SK-N-SH (cell line): ENCODE data around the gene KREMEN2. TPM values are rescaled to one million over a fixed set of nuclear protein-coding genes. Genes with fewer than 3 reads are reported as not detected.

Experiments used
- CTCF ChIA-PET: fragments of 300-600, 350-600 bp; formaldehyde crosslinking; extraction: SDS; loops from one replicate; lab custom pipeline; 2021; lab: Yijun Ruan, JAX
- POLR2A ChIA-PET: fragments of 350-600 bp; sonication (Branson Sonifier 250); formaldehyde crosslinking; extraction: SDS; loops from one replicate; lab custom pipeline; 2020; ENCODE audit warnings: antibody characterized with exemption, inconsistent platforms; lab: Yijun Ruan, JAX
- DNase-seq: peaks from one replicate; pipeline ENCODE4 v3.0.0; 2012
- H2AFZ ChIP-seq: fragments of 200-600 bp; sonication (generic); 2 replicates; pipeline ENCODE4 v1.8.1; 2016; ENCODE audit warnings: antibody characterized with exemption, mild to moderate bottlenecking, low read depth
- H3F3A ChIP-seq: fragments of 200-600 bp; sonication (generic); replicated peaks from 2 replicates; pipeline ENCODE3; 2016; ENCODE audit warnings: antibody characterized with exemption, mild to moderate bottlenecking; ENCODE audit not compliant: insufficient read depth
- H3K27ac ChIP-seq, 2 experiments: fragments of 200-500 bp in 1 of 2; fragments of 200-600 bp in 1 of 2; sonication (Bioruptor generic) in 1 of 2; sonication (generic), shearing (Covaris generic) in 1 of 2; 2 replicates each; pipeline versions ENCODE4 v1.5.1 to v1.6.1; 2014 to 2016; ENCODE audit warnings: low read depth in 2 of 2, inconsistent platforms in 1 of 2, low read length in 1 of 2, mild to moderate bottlenecking in 1 of 2, mixed read lengths in 1 of 2
- H3K27me3 ChIP-seq: fragments of 200-600 bp; sonication (generic), shearing (Covaris generic); 2 replicates; pipeline ENCODE4 v1.6.1; 2016; ENCODE audit warnings: mixed run types; ENCODE audit not compliant: insufficient read depth
- H3K36me3 ChIP-seq, 2 experiments: fragments of 200-500 bp in 1 of 2; fragments of 200-600 bp in 1 of 2; sonication (Bioruptor generic) in 1 of 2; sonication (generic) in 1 of 2; replicated peaks in 1 of 2; 2 replicates each; pipeline versions ENCODE3 to v1.5.1; 2014 to 2016; ENCODE audit warnings: low read length in 1 of 2, mild to moderate bottlenecking in 1 of 2; ENCODE audit not compliant: insufficient read depth in 2 of 2, control insufficient read depth in 1 of 2
- H3K4me1 ChIP-seq, 2 experiments: fragments of 200-500 bp in 1 of 2; fragments of 200-600 bp in 1 of 2; sonication (Bioruptor generic) in 1 of 2; sonication (generic), shearing (Covaris generic) in 1 of 2; 2 replicates each; pipeline versions ENCODE4 v1.5.1 to v1.6.1; 2014 to 2016; ENCODE audit warnings: low read depth in 1 of 2, low read length in 1 of 2, mixed run types in 1 of 2; ENCODE audit not compliant: insufficient read depth in 2 of 2, control insufficient read depth in 1 of 2
- H3K4me2 ChIP-seq: fragments of 200-600 bp; sonication (generic), shearing (Covaris generic); 2 replicates; pipeline ENCODE4 v1.6.1; 2017; ENCODE audit warnings: mixed run types
- H3K4me3 ChIP-seq, 2 experiments: fragments of 200-500 bp in 1 of 2; fragments of 200-600 bp in 1 of 2; sonication (Bioruptor generic) in 1 of 2; sonication (generic), shearing (Covaris generic) in 1 of 2; 2 replicates each; pipeline versions ENCODE4 v1.5.1 to v1.8.1; 2014 to 2016; ENCODE audit warnings: low read depth in 2 of 2, inconsistent platforms in 1 of 2, low read length in 1 of 2, mild to moderate bottlenecking in 1 of 2, mixed read lengths in 1 of 2, moderate library complexity in 1 of 2
- H3K79me2 ChIP-seq: fragments of 200-600 bp; sonication (generic); 2 replicates; pipeline ENCODE4 v1.8.1; 2017; ENCODE audit warnings: mild to moderate bottlenecking; ENCODE audit not compliant: insufficient read depth
- H3K9ac ChIP-seq: fragments of 200-600 bp; sonication (generic); 2 replicates; pipeline ENCODE4 v1.6.1; 2017; ENCODE audit warnings: mixed run types
- H3K9me2 ChIP-seq: fragments of 200-600 bp; sonication (generic); 2 replicates; pipeline ENCODE4 v1.6.1; 2017; ENCODE audit warnings: mixed run types
- H3K9me3 ChIP-seq: fragments of 200-600 bp; sonication (generic); 2 replicates; pipeline ENCODE4 v1.6.1; 2017; ENCODE audit warnings: mixed run types, mild to moderate bottlenecking, moderate library complexity
- H4K20me1 ChIP-seq: fragments of 200-600 bp; sonication (generic); 2 replicates; pipeline ENCODE4 v1.6.1; 2017; ENCODE audit warnings: mild to moderate bottlenecking, mixed run types; ENCODE audit not compliant: insufficient read depth
- ELF1 ChIP-seq: IDR thresholded peaks from 2 replicates; pipeline ENCODE4 v1.4.0; 2012
- EP300 ChIP-seq, 2 experiments: IDR thresholded peaks; 2 replicates each; pipeline versions ENCODE4 v1.4.0 to v1.6.1; 2012; ENCODE audit warnings: borderline replicate concordance in 1 of 2, low read depth in 1 of 2, low read length in 1 of 2
- FOSL2 ChIP-seq: IDR thresholded peaks from 2 replicates; pipeline ENCODE4 v1.4.0; 2012; ENCODE audit warnings: low read depth, mild to moderate bottlenecking, moderate library complexity, borderline replicate concordance
- FOXJ3 ChIP-seq: sonication (generic); formaldehyde crosslinking; IDR thresholded peaks from 2 replicates; pipeline ENCODE4 v1.5.1; 2020; ENCODE audit warnings: mild to moderate bottlenecking, missing genetic modification reagents
- FOXM1 ChIP-seq: IDR thresholded peaks from 2 replicates; pipeline ENCODE4 v1.4.0; 2012; ENCODE audit warnings: low read depth, mild to moderate bottlenecking
- GABPA ChIP-seq: IDR thresholded peaks from 2 replicates; pipeline ENCODE4 v1.4.0; 2012; ENCODE audit warnings: low read depth, mild to moderate bottlenecking
- GATA2 ChIP-seq: sonication (generic); formaldehyde crosslinking; IDR thresholded peaks from 2 replicates; pipeline ENCODE4 v1.5.0; 2020; ENCODE audit warnings: mild to moderate bottlenecking, missing genetic modification reagents
- JUND ChIP-seq: IDR thresholded peaks from 2 replicates; pipeline ENCODE4 v1.4.0; 2012
- MEF2A ChIP-seq: IDR thresholded peaks from 2 replicates; pipeline ENCODE4 v1.4.0; 2012; ENCODE audit warnings: low read depth, borderline replicate concordance
- MXI1 ChIP-seq: IDR thresholded peaks from 2 replicates; pipeline ENCODE4 v1.6.1; 2012; ENCODE audit warnings: mild to moderate bottlenecking, low read depth, low read length, improper control_type of control experiment
- NFIC ChIP-seq: IDR thresholded peaks from 2 replicates; pipeline ENCODE4 v1.4.0; 2012; ENCODE audit warnings: borderline replicate concordance
- PBX3 ChIP-seq: IDR thresholded peaks from 2 replicates; pipeline ENCODE4; 2012
- RCOR1 ChIP-seq: fragments of 150-350 bp; IDR thresholded peaks from 2 replicates; pipeline ENCODE4 v1.6.1; 2017; ENCODE audit warnings: antibody characterized with exemption, low read length
- RXRA ChIP-seq: IDR thresholded peaks from 2 replicates; pipeline ENCODE4 v1.4.0; 2012; ENCODE audit warnings: low read depth, mild to moderate bottlenecking, borderline replicate concordance
- SIN3A ChIP-seq: IDR thresholded peaks from 2 replicates; pipeline ENCODE4 v1.6.1; 2012; ENCODE audit warnings: low read depth, mild to moderate bottlenecking, low read length, moderate library complexity, borderline replicate concordance
- TAF1 ChIP-seq: IDR thresholded peaks from 2 replicates; pipeline ENCODE4 v1.6.1; 2012; ENCODE audit warnings: low read depth, mild to moderate bottlenecking, low read length, moderate library complexity, borderline replicate concordance
- TCF12 ChIP-seq: IDR thresholded peaks from 2 replicates; pipeline ENCODE4 v1.4.0; 2012
- TEAD4 ChIP-seq: IDR thresholded peaks from 2 replicates; pipeline ENCODE4 v1.4.0; 2012; ENCODE audit warnings: mild to moderate bottlenecking, borderline replicate concordance; ENCODE audit not compliant: insufficient read depth
- WGBS: methylation state at CpG from one replicate; pipeline ENCODE4 v1.1.6; 2017; ENCODE audit warnings: low lambda C conversion rate; 5-methylcytosine and 5-hydroxymethylcytosine counted together
- polyA plus RNA-seq, 3 experiments: library from polyadenylated mRNA; depleted of rRNA; stranded (reverse); fragments of >200 nt; gene quantifications; 2 replicates each; pipeline ENCODE4 v1.2.3, GENCODE V29; 2012
- TF ChIP-seq, protein P1 (sequence below): fragments of 150-350 bp; IDR thresholded peaks from 2 replicates; pipeline ENCODE4 v1.6.1; 2016; ENCODE audit warnings: mild to moderate bottlenecking, low read depth, low read length
- TF ChIP-seq, protein P2 (sequence below): IDR thresholded peaks from 2 replicates; pipeline ENCODE4 v1.4.0; 2012; ENCODE audit warnings: low read depth, borderline replicate concordance
- TF ChIP-seq, protein P3 (sequence below): fragments of 200-600 bp; sonication (generic); IDR thresholded peaks from 2 replicates; pipeline ENCODE4 v1.6.1; 2017; ENCODE audit warnings: antibody characterized with exemption, mild to moderate bottlenecking, moderate library complexity

The KREMEN2 gene
- polyA plus RNA-seq, 1 of the 3 experiments (the other 2 are of a cell fraction), result 0.77 TPM

- CTCF ChIA-PET, result interaction anchor here (0.5 to 8.2 kb wide), 6 partner anchors 11 to 83 kb away, joined by 3 to 72 read pairs (median 4); partner anchors contain the start of genes CLDN6, HCFC1R1, THOC6 and TNFRSF12A
- Histone ChIP-seq H4K20me1 (no peaks in the 10 kb centered on the region), H3K4me3 (no peak overlapping the region), H3K9me3 (no peaks in the 10 kb centered on the region), H3K27ac (no peak overlapping the region), H3K9me2 (no peaks in the 10 kb centered on the region), H3F3A (no peaks in the 10 kb centered on the region), H3K79me2 (no peaks in the 10 kb centered on the region), H2AFZ (no peak overlapping the region), H3K9ac (no peak overlapping the region), H3K4me1 (peaks cover 0 to 3% of the 10 kb centered on the region in 2 experiments; a peak in 1 of 4 replicates), H3K36me3 (no peaks in the 10 kb centered on the region), H3K27me3 (no peaks in the 10 kb centered on the region), H3K4me2 (no peak overlapping the region)
- DNase-seq, result no peak
- 83% methylated on average over 13 of the region's 21 CpGs for WGBS
- TF ChIP-seq GABPA (no peak), ELF1 (no peak), FOXM1 (no peak), JUND (no peak), MEF2A (no peak), RXRA (no peak), FOXJ3 (no peak), TAF1 (no peak), NFIC (no peak)
- TF ChIP-seq, protein P1, sequence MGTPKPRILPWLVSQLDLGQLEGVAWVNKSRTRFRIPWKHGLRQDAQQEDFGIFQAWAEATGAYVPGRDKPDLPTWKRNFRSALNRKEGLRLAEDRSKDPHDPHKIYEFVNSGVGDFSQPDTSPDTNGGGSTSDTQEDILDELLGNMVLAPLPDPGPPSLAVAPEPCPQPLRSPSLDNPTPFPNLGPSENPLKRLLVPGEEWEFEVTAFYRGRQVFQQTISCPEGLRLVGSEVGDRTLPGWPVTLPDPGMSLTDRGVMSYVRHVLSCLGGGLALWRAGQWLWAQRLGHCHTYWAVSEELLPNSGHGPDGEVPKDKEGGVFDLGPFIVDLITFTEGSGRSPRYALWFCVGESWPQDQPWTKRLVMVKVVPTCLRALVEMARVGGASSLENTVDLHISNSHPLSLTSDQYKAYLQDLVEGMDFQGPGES, result no peak
- TF ChIP-seq, protein P2, sequence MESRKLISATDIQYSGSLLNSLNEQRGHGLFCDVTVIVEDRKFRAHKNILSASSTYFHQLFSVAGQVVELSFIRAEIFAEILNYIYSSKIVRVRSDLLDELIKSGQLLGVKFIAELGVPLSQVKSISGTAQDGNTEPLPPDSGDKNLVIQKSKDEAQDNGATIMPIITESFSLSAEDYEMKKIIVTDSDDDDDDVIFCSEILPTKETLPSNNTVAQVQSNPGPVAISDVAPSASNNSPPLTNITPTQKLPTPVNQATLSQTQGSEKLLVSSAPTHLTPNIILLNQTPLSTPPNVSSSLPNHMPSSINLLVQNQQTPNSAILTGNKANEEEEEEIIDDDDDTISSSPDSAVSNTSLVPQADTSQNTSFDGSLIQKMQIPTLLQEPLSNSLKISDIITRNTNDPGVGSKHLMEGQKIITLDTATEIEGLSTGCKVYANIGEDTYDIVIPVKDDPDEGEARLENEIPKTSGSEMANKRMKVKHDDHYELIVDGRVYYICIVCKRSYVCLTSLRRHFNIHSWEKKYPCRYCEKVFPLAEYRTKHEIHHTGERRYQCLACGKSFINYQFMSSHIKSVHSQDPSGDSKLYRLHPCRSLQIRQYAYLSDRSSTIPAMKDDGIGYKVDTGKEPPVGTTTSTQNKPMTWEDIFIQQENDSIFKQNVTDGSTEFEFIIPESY, result no peak
- POLR2A ChIA-PET, result interaction anchor here (1.7 kb wide), 1 partner anchor 11 kb away, joined by 4 read pairs; the partner anchor contains the start of gene TNFRSF12A
These were observed 45.7 kb downstream of the KREMEN2 start for GRCh38 chr16:3009568-3010390.

DNA sequence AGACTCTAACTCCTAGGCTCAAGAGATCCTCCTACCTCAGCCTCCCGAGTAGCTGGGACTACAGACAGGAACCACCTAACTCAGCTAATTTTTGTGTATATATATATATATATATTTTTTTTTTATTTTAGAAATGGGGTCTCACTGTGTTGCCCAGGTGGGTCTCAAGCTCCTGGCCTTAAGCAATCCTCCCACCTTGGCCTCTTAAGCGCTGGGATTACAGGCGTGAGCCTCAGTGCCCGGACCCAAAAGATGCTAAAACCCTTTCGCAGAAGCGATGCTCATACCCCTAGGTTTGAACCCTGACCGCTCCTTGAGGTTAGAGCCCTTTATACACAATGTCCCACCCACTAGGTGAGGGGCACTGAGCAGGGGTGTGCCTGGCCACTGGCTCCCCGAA is 46.4 kb downstream of the KREMEN2 start:
- Histone ChIP-seq H3K9ac (no peak overlapping the region), H4K20me1 (no peaks in the 10 kb centered on the region), H3K9me3 (no peaks in the 10 kb centered on the region), H3K27me3 (no peaks in the 10 kb centered on the region), H3K4me1 (no peaks in the 10 kb centered on the region), H3K36me3 (no peaks in the 10 kb centered on the region), H3F3A (no peaks in the 10 kb centered on the region), H3K79me2 (no peaks in the 10 kb centered on the region), H3K4me2 (no peak overlapping the region), H3K27ac (no peak overlapping the region), H3K4me3 (no peak overlapping the region), H2AFZ (no peak overlapping the region), H3K9me2 (no peaks in the 10 kb centered on the region)
- WGBS, result 88% methylated on average over 7 of the region's 8 CpGs
- CTCF ChIA-PET, result interaction anchor here (1.6 to 8.2 kb wide), 3 partner anchors 10 to 84 kb away, joined by 3 to 72 read pairs (median 10); partner anchors contain the start of genes CLDN6, HCFC1R1, THOC6 and TNFRSF12A
- POLR2A ChIA-PET, result interaction anchor here (1.7 kb wide), 1 partner anchor 10 kb away, joined by 4 read pairs; the partner anchor contains the start of gene TNFRSF12A
- DNase-seq, result no peak
- TF ChIP-seq SIN3A, result no peak
- TF ChIP-seq JUND, result no peak
- TF ChIP-seq TEAD4, result no peak
- no peak for TF ChIP-seq EP300 (IDR thresholded peaks at IDR 0.05; ENCODE audit: borderline replicate concordance in 1 of 2, low read depth in 1 of 2, low read length in 1 of 2)
- TF ChIP-seq TAF1, result no peak
- TF ChIP-seq TCF12, result no peak
- TF ChIP-seq MXI1, result no peak
- no peak for TF ChIP-seq RCOR1
- TF ChIP-seq PBX3, result no peak
- TF ChIP-seq, protein P3, sequence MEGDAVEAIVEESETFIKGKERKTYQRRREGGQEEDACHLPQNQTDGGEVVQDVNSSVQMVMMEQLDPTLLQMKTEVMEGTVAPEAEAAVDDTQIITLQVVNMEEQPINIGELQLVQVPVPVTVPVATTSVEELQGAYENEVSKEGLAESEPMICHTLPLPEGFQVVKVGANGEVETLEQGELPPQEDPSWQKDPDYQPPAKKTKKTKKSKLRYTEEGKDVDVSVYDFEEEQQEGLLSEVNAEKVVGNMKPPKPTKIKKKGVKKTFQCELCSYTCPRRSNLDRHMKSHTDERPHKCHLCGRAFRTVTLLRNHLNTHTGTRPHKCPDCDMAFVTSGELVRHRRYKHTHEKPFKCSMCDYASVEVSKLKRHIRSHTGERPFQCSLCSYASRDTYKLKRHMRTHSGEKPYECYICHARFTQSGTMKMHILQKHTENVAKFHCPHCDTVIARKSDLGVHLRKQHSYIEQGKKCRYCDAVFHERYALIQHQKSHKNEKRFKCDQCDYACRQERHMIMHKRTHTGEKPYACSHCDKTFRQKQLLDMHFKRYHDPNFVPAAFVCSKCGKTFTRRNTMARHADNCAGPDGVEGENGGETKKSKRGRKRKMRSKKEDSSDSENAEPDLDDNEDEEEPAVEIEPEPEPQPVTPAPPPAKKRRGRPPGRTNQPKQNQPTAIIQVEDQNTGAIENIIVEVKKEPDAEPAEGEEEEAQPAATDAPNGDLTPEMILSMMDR, result no peak
- no peak for TF ChIP-seq RXRA
- TF ChIP-seq FOSL2, result no peak
- TF ChIP-seq GATA2 (CRISPR knock-in tag), result no peak
